ENCODE results near the gene EIF5.
A peak's percentile ranks its signal among the peaks of the same experiment; 100 is the strongest.

Gene EIF5

DNA sequence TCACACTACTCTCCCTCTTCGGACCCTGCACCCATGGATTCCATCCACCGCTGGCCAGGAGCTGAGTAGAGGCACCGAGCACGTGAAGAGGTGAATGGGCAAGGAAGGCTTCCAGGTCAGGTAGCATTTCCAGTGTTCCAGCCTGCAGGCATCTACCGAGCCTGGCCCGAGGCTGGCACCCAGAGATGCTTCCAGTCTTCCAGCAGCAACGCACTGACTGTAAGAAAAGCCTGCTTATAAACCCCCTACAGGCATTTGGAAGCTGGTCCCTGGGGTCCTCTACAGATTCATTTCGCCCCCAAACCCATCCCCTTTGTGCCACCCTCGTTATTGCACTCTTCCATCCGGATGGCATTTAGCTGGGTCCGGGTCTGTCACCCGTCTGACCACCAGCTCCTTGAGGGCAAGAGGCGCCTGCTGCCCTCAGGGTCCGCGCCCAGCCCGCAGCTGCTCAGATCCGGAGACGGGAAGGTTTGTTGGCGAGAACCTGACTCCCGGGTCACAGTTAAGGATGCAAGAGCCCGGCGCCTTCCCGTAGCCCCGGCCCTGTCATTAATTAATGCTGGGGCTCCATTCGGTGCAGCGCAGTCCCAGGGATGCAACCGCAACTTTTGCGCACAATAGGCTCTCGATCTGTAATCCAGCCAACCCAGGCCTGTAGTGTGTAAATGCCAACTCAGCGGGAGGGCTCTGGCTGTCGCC is 50.6 kb downstream of the EIF5 start:
- H3K4me3 ChIP-seq (ENCODE audit: low read length), result peak overlapping the region; percentile 98
- DNase-seq (ENCODE audit: low read depth), result no peak
- TF ChIP-seq, protein P1, sequence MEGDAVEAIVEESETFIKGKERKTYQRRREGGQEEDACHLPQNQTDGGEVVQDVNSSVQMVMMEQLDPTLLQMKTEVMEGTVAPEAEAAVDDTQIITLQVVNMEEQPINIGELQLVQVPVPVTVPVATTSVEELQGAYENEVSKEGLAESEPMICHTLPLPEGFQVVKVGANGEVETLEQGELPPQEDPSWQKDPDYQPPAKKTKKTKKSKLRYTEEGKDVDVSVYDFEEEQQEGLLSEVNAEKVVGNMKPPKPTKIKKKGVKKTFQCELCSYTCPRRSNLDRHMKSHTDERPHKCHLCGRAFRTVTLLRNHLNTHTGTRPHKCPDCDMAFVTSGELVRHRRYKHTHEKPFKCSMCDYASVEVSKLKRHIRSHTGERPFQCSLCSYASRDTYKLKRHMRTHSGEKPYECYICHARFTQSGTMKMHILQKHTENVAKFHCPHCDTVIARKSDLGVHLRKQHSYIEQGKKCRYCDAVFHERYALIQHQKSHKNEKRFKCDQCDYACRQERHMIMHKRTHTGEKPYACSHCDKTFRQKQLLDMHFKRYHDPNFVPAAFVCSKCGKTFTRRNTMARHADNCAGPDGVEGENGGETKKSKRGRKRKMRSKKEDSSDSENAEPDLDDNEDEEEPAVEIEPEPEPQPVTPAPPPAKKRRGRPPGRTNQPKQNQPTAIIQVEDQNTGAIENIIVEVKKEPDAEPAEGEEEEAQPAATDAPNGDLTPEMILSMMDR (conservative IDR thresholded peaks at IDR 0.05; ENCODE audit: low read depth, low read length), result no peak

DNA sequence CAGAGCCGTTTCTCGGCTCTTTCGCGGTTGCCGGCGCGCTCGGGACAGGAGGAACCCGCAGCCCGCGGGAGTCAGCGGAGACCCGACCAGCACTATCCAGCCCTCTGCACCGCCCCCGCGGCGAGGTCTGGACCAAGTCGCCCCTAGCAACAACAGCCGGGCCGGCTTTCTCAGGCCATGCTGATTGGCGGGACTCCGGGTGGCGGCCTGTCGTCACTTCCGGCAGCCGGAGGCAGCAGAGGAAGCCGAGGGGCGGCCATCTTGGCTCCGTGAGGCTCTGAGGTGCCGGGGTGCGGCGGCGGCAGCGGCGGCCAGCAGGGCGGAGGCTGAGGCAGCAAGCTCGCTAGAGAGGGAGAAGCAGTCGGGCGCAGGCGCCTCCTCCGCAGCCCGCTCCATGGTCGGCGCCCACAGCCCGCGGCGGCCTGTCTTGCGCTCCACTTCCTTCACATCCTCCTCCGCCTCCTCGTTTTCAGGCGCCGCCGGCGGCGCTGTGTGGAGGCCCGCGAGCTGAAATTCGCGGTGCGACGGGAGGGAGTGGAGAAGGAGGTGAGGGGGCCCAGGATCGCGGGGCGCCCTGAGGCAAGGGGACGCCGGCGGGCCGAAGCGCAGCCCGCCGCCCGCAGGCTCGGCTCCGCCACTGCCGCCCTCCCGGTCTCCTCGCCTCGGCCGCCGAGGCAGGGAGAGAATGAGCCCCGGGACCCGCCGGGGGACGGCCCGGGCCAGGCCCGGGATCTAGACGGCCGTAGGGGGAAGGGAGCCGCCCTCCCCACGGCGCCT is 51.3 kb downstream of the EIF5 start, which contains the start of gene MARK3:
TSS of gene MARK3 (plus strand) at position 264 of the 777 bp plus-strand sequence. CDS start 615 bp downstream, outside the sequence.
- H3K4me3 ChIP-seq (ENCODE audit: low read length), result peak within 1 kb of the TSS; percentile 98
- TF ChIP-seq, protein P1 (conservative IDR thresholded peaks at IDR 0.05; ENCODE audit: low read depth, low read length), result peak; percentile 16
- DNase-seq (ENCODE audit: low read depth), result peak; percentile 84

- peak overlapping the region; percentile 98 for H3K4me3 ChIP-seq (ENCODE audit: low read length)
- no peak for DNase-seq (ENCODE audit: low read depth)
- TF ChIP-seq, protein P1 (conservative IDR thresholded peaks at IDR 0.05; ENCODE audit: low read depth, low read length), result no peak
These were observed 52.1 kb downstream of the EIF5 start for GRCh38 chr14:103385929-103386712.

- H3K4me3 ChIP-seq (ENCODE audit: low read length), result peak overlapping the region; percentile 98
- no peak for DNase-seq (ENCODE audit: low read depth)
- TF ChIP-seq, protein P1 (conservative IDR thresholded peaks at IDR 0.05; ENCODE audit: low read depth, low read length), result no peak
These were observed 52.8 kb downstream of the EIF5 start for GRCh38 chr14:103386713-103387329.

DNA sequence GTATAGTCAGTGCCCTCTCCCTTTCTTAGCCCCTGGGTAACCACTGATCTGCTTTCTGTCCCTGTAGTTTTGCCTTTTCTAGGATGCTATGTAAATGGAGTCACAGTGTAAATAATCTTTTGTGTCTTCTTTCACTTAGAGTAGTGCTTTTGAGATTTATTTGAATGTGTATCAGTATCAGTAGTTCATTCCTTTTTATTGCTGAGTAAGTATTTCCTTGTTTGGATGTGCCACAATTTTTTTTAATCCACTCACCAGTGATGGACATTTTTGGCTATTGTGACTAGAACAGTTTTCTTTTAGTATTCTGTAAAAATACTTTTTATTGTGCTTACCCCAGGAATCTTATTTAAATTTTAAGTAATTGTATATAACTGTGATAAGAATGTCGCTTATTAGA is 54.6 kb downstream of the EIF5 start:
- no peak overlapping the region for H3K4me3 ChIP-seq (ENCODE audit: low read length)

DNA sequence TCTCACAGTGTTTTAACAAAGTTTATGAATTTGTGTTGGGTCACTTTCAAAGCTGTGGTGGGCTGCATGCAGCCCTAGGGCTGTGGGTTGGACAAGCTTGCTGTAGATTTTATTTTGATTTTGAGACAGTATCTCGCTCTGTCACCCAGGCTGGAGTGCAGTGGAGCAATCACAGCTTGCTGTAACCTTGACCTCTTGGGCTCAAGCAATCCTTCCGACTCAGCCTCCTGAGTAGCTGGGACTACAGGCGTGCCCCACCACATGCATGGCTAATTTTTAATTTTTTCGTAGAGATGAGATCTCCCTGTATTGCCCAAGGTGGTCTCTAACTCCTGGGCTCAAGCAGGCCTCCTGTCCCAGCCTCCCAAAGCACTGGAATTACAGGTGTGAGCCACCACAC is 56.6 kb downstream of the EIF5 start:
- TF ChIP-seq, protein P1 (conservative IDR thresholded peaks at IDR 0.05; ENCODE audit: low read depth, low read length), result no peak
- DNase-seq (ENCODE audit: low read depth), result no peak
- no peak overlapping the region for H3K4me3 ChIP-seq (ENCODE audit: low read length)

More for the DNA sequence above, 54.6 kb downstream of the EIF5 start:
- DNase-seq (ENCODE audit: low read depth), result no peak
- TF ChIP-seq, protein P1 (conservative IDR thresholded peaks at IDR 0.05; ENCODE audit: low read depth, low read length), result no peak
